ENCODE measurements around the gene TMPRSS7.

- TF ChIP-seq CTCF (IDR thresholded peaks at IDR 0.05), result no peak
- no peak for TF ChIP-seq POLR2A (IDR thresholded peaks at IDR 0.05)
Measured at GRCh38 chr3:112061152-112061551, 26.6 kb downstream of the TMPRSS7 start.

Data from lower leg skin (tissue), 3 donors.